ENCODE measurements around the gene PIP5K1B.

PIP5K1B gene

DNA sequence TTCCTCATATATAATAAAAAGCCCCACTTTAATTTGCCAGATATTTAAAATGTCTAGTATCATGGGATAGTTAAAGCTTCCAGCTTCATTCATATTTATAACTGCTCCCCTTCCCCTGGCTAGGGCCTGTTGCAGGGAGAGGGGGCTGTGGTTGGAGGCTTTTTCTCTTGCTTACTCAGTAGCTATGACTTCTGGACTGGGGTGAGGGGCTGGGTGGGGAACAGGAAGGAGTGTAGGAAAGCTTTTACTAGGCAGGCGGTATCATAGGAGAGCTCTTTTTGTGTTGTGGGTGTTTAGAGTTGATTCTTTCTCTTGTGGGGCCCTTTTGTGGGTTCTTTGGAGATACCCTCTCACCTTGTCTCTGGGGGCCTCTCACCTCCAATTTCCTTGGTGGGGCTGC, 39.4 kb downstream of the PIP5K1B start:
- H3K79me2 ChIP-seq (ENCODE audit: control insufficient read depth, low read length): no peaks in the 10 kb centered on the region
- TF ChIP-seq, protein P1, sequence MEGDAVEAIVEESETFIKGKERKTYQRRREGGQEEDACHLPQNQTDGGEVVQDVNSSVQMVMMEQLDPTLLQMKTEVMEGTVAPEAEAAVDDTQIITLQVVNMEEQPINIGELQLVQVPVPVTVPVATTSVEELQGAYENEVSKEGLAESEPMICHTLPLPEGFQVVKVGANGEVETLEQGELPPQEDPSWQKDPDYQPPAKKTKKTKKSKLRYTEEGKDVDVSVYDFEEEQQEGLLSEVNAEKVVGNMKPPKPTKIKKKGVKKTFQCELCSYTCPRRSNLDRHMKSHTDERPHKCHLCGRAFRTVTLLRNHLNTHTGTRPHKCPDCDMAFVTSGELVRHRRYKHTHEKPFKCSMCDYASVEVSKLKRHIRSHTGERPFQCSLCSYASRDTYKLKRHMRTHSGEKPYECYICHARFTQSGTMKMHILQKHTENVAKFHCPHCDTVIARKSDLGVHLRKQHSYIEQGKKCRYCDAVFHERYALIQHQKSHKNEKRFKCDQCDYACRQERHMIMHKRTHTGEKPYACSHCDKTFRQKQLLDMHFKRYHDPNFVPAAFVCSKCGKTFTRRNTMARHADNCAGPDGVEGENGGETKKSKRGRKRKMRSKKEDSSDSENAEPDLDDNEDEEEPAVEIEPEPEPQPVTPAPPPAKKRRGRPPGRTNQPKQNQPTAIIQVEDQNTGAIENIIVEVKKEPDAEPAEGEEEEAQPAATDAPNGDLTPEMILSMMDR (IDR thresholded peaks at IDR 0.05; ENCODE audit: low read depth, low read length, poor library complexity, severe bottlenecking): no peak
- TF ChIP-seq EZH2phosphoT487 (IDR thresholded peaks at IDR 0.05; ENCODE audit: borderline replicate concordance, low read length): no peak
- no peaks in the 10 kb centered on the region for H4K20me1 ChIP-seq (ENCODE audit: control insufficient read depth, insufficient read depth, low read depth, low read length)
- H3K27me3 ChIP-seq (ENCODE audit: control insufficient read depth, low read length): peaks cover 5% of the 10 kb centered on the region
- H3K27ac ChIP-seq (ENCODE audit: low read depth, low read length): no peak overlapping the region
- no peaks in the 10 kb centered on the region for H3F3A ChIP-seq (ENCODE audit: control insufficient read depth, insufficient read depth)
- H3K9me2 ChIP-seq (replicated peaks; ENCODE audit: control insufficient read depth, low read length): no peaks in the 10 kb centered on the region
- no peak overlapping the region for H3K4me3 ChIP-seq (ENCODE audit: low read length)
- H3K4me1 ChIP-seq (ENCODE audit: control insufficient read depth, low read length): no peaks in the 10 kb centered on the region
- no peaks in the 10 kb centered on the region for H3K36me3 ChIP-seq (ENCODE audit: control insufficient read depth, low read length)
- H3K9me3 ChIP-seq (ENCODE audit: control insufficient read depth, insufficient read depth, low read length): no peaks in the 10 kb centered on the region
- no peak overlapping the region for H3K4me2 ChIP-seq (ENCODE audit: low read length)

DNA sequence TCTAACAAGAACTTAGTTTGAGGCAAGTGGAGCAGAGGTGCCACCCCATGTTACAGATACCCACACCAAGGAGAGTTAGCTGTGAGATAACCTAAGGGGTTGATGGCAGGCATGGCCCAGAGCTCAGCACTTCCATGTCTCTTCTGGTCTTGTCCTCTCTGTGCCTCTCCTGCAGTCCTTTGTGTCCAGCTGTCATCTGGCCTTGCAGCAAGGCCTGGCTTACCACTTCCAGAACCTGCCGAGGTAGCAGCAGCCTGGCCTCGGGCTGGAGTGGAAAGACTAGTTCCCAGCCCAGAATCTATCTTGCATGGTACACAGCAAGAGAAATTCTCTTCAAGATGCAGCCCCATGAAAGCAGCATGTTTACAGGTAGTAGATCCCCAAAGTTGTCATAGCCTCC, 41.5 kb downstream of the PIP5K1B start:
- no peak overlapping the region for H3K4me2 ChIP-seq (ENCODE audit: low read length)
- TF ChIP-seq, protein P1 (IDR thresholded peaks at IDR 0.05; ENCODE audit: low read depth, low read length, poor library complexity, severe bottlenecking): no peak
- TF ChIP-seq EZH2phosphoT487 (IDR thresholded peaks at IDR 0.05; ENCODE audit: borderline replicate concordance, low read length): no peak
- H3K4me1 ChIP-seq (ENCODE audit: control insufficient read depth, low read length): no peaks in the 10 kb centered on the region

DNA sequence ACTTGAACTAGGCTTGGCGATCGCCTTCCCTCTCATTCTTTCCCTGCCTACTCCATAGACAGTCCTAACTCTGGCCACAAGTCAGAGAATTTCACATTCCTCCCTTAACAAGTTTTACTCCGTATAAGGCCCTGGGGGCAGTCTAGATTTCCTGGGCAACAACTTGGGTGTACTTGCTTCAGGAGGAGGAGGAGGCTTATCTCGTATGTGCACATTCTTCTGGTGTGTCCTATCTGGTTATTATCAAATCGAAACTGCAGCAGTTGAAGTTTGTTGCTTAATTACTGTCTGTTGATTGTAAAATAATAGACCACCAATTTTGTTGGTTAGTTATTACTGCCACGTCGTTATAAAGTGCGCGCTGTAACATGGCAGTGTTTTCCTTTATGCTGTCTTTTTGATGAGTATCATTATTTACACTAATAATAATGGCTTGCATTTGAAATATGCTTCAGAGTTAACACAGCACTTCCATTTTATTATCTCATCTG, 42.0 kb downstream of the PIP5K1B start:
- H3K27me3 ChIP-seq (ENCODE audit: control insufficient read depth, low read length): no peaks in the 10 kb centered on the region
- H3K79me2 ChIP-seq (ENCODE audit: control insufficient read depth, low read length): no peaks in the 10 kb centered on the region
- H3K27ac ChIP-seq (ENCODE audit: low read depth, low read length): no peak overlapping the region
- H3K4me2 ChIP-seq (ENCODE audit: low read length): no peak overlapping the region
- H3K4me3 ChIP-seq (ENCODE audit: low read length): no peak overlapping the region
- H3F3A ChIP-seq (ENCODE audit: control insufficient read depth, insufficient read depth): no peaks in the 10 kb centered on the region
- TF ChIP-seq, protein P1 (IDR thresholded peaks at IDR 0.05; ENCODE audit: low read depth, low read length, poor library complexity, severe bottlenecking): no peak
- no peak for TF ChIP-seq EZH2phosphoT487 (IDR thresholded peaks at IDR 0.05; ENCODE audit: borderline replicate concordance, low read length)
- H3K36me3 ChIP-seq (ENCODE audit: control insufficient read depth, low read length): no peaks in the 10 kb centered on the region
- H3K4me1 ChIP-seq (ENCODE audit: control insufficient read depth, low read length): no peaks in the 10 kb centered on the region
- peaks cover 4% of the 10 kb centered on the region; the same call in 1 of the 2 replicates for H4K20me1 ChIP-seq (ENCODE audit: control insufficient read depth, insufficient read depth, low read depth, low read length)
- no peaks in the 10 kb centered on the region for H3K9me2 ChIP-seq (replicated peaks; ENCODE audit: control insufficient read depth, low read length)
- no peaks in the 10 kb centered on the region for H3K9me3 ChIP-seq (ENCODE audit: control insufficient read depth, insufficient read depth, low read length)

More for the DNA sequence above, 41.5 kb downstream of the PIP5K1B start:
- H3K9me2 ChIP-seq (replicated peaks; ENCODE audit: control insufficient read depth, low read length): no peaks in the 10 kb centered on the region
- no peaks in the 10 kb centered on the region for H3F3A ChIP-seq (ENCODE audit: control insufficient read depth, insufficient read depth)
- no peaks in the 10 kb centered on the region for H3K79me2 ChIP-seq (ENCODE audit: control insufficient read depth, low read length)
- H4K20me1 ChIP-seq (ENCODE audit: control insufficient read depth, insufficient read depth, low read depth, low read length): peaks cover 4% of the 10 kb centered on the region; the same call in 1 of the 2 replicates
- H3K36me3 ChIP-seq (ENCODE audit: control insufficient read depth, low read length): no peaks in the 10 kb centered on the region
- H3K27me3 ChIP-seq (ENCODE audit: control insufficient read depth, low read length): no peaks in the 10 kb centered on the region
- no peak overlapping the region for H3K4me3 ChIP-seq (ENCODE audit: low read length)
- no peak overlapping the region for H3K27ac ChIP-seq (ENCODE audit: low read depth, low read length)
- no peaks in the 10 kb centered on the region for H3K9me3 ChIP-seq (ENCODE audit: control insufficient read depth, insufficient read depth, low read length)
